DOHH2 (cell line): ENCODE results near the gene RPTN.

Experiments
- CTCF ChIP-seq: fragments of 200-600 bp; sonication (generic); IDR thresholded peaks from one replicate; pipeline ENCODE4 v1.5.1; 2014; ENCODE audit warnings: antibody characterized with exemption, mild to moderate bottlenecking, low read depth, low read length; ENCODE audit not compliant: poor library complexity, severe bottlenecking
- EZH2phosphoT487 ChIP-seq: fragments of 200-600 bp; sonication (generic); IDR thresholded peaks from 2 replicates; pipeline ENCODE4 v1.6.1; 2017; ENCODE audit warnings: borderline replicate concordance, mild to moderate bottlenecking, antibody characterized with exemption, low read length, moderate library complexity, mixed read lengths

GRCh38 chr1:152110860-152111514 lies 48.0 kb downstream of the RPTN start:
- no peak for TF ChIP-seq CTCF
- TF ChIP-seq EZH2phosphoT487: no peak
